ENCODE measurements around the gene EPM2A. TPM values are rescaled to one million over a fixed set of nuclear protein-coding genes. Genes with fewer than 3 reads are reported as not detected.

Gene EPM2A
- total RNA-seq, 1 experiment from 2014 or later: 6.4 TPM

- Histone ChIP-seq H3K4me1 (ENCODE audit: control insufficient read depth in 1 of 2, insufficient read depth in 2 of 2, low read length in 2 of 2) (no peaks in the 10 kb centered on the region), H3K9me3 (ENCODE audit: control insufficient read depth in 1 of 2, insufficient read depth in 1 of 2, low read depth in 1 of 2, low read length in 2 of 2) (no peaks in the 10 kb centered on the region), H3K4me2 (ENCODE audit: low read length) (no peak overlapping the region), H4K20me1 (ENCODE audit: insufficient read depth) (no peaks in the 10 kb centered on the region), H3K27me3 (ENCODE audit: insufficient read depth, low read length) (no peaks in the 10 kb centered on the region), H2AFZ (ENCODE audit: low read depth, low read length, poor library complexity, severe bottlenecking) (no peak overlapping the region), H3K9ac (ENCODE audit: low read length) (no peak overlapping the region), H3K36me3 (ENCODE audit: control insufficient read depth in 1 of 2, insufficient read depth in 2 of 2, low read length in 2 of 2) (no peaks in the 10 kb centered on the region), H3K79me2 (ENCODE audit: insufficient read depth, low read length) (no peaks in the 10 kb centered on the region), H3K27ac (ENCODE audit: low read depth, low read length) (no peak overlapping the region), H3K4me3 (replicated peaks in 1 of 2; ENCODE audit: low read depth in 1 of 2, low read length in 2 of 2) (no peak overlapping the region), H3K9me2 (ENCODE audit: insufficient read depth) (no peaks in the 10 kb centered on the region)
- POLR2A ChIA-PET: no interaction called here
- no TSS peak for BruUV-seq (replicated peaks)
- no peak for DNase-seq (ENCODE audit: low read depth, low spot score)
- CTCF ChIA-PET: interaction anchor here (1.4 kb wide), 1 partner anchor 22 kb away, joined by 4 read pairs; no protein-coding TSS in a partner anchor
- ATAC-seq: no peak
- RAD21 ChIA-PET (ENCODE audit: low non-redundant PET in 1 of 2, low total read pairs in 2 of 2, uncharacterized antibody in 2 of 2, unreplicated experiment in 2 of 2): no interaction called here
- TF ChIP-seq EGR1 (IDR thresholded peaks at IDR 0.05; ENCODE audit: low read depth): no peak
- TF ChIP-seq FOSL1 (IDR thresholded peaks at IDR 0.05; ENCODE audit: low read depth): no peak
- TF ChIP-seq CBX3 (IDR thresholded peaks at IDR 0.05; ENCODE audit: low read depth): no peak
- no peak for TF ChIP-seq ZFX (IDR thresholded peaks at IDR 0.05)
- no peak for TF ChIP-seq RAD21 (IDR thresholded peaks at IDR 0.05; ENCODE audit: low read depth)
- no peak for TF ChIP-seq JUND (IDR thresholded peaks at IDR 0.05)
- no peak for TF ChIP-seq CEBPB (IDR thresholded peaks at IDR 0.05; ENCODE audit: low read depth)
- TF ChIP-seq YY1 (IDR thresholded peaks at IDR 0.05; ENCODE audit: extremely low read depth, insufficient replicate concordance, low read depth, low read length): no peak
- TF ChIP-seq ATF3 (IDR thresholded peaks at IDR 0.05): no peak
- no peak for TF ChIP-seq ELF1 (IDR thresholded peaks at IDR 0.05; ENCODE audit: borderline replicate concordance, low read depth)
- TF ChIP-seq TCF7L2 (IDR thresholded peaks at IDR 0.05; ENCODE audit: borderline replicate concordance, extremely low read depth, insufficient read depth, insufficient read length): no peak
- TF ChIP-seq ZBTB33 (IDR thresholded peaks at IDR 0.05; ENCODE audit: extremely low read depth, insufficient replicate concordance, low read length): no peak
- no peak for TF ChIP-seq POLR2AphosphoS5 (IDR thresholded peaks at IDR 0.05; ENCODE audit: low read depth, low read length)
- TF ChIP-seq POLR2A (IDR thresholded peaks at IDR 0.05; ENCODE audit: borderline replicate concordance, extremely low read depth, insufficient read depth, insufficient read length): no peak
- no peak for TF ChIP-seq SRF (IDR thresholded peaks at IDR 0.05; ENCODE audit: low read depth)
- no peak for TF ChIP-seq EZH2phosphoT487 (IDR thresholded peaks at IDR 0.05; ENCODE audit: borderline replicate concordance)
- intact Hi-C loops (cut with micrococcal nuclease): no loop called here
Observed at GRCh38 chr6:145656128-145656527, 79.2 kb downstream of the EPM2A start.
